Hindlimb muscle (tissue), 1 donor: ENCODE data around the gene STARD7. TPM values are rescaled to one million over a fixed set of nuclear protein-coding genes. Genes with fewer than 3 reads are reported as not detected.
A peak's percentile ranks its signal among the peaks of the same experiment; 100 is the strongest.
"Not testable (repeated sequence)": the region's sequence is repeated elsewhere in the genome, so short reads cannot be mapped to it uniquely, and the experiment has no call there.

Experiments
- DNase-seq: peaks from one replicate; pipeline ENCODE4 v3.0.0-alpha.2; 2013
- polyA plus RNA-seq: library from polyadenylated mRNA; unstranded; fragments of 120-200 nt; gene quantifications from one replicate; pipeline ENCODE4 v1.2.1, GENCODE V29; 2013; ENCODE audit not compliant: insufficient read length

The STARD7 gene, protein sequence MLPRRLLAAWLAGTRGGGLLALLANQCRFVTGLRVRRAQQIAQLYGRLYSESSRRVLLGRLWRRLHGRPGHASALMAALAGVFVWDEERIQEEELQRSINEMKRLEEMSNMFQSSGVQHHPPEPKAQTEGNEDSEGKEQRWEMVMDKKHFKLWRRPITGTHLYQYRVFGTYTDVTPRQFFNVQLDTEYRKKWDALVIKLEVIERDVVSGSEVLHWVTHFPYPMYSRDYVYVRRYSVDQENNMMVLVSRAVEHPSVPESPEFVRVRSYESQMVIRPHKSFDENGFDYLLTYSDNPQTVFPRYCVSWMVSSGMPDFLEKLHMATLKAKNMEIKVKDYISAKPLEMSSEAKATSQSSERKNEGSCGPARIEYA
- 123 TPM for polyA plus RNA-seq

DNA sequence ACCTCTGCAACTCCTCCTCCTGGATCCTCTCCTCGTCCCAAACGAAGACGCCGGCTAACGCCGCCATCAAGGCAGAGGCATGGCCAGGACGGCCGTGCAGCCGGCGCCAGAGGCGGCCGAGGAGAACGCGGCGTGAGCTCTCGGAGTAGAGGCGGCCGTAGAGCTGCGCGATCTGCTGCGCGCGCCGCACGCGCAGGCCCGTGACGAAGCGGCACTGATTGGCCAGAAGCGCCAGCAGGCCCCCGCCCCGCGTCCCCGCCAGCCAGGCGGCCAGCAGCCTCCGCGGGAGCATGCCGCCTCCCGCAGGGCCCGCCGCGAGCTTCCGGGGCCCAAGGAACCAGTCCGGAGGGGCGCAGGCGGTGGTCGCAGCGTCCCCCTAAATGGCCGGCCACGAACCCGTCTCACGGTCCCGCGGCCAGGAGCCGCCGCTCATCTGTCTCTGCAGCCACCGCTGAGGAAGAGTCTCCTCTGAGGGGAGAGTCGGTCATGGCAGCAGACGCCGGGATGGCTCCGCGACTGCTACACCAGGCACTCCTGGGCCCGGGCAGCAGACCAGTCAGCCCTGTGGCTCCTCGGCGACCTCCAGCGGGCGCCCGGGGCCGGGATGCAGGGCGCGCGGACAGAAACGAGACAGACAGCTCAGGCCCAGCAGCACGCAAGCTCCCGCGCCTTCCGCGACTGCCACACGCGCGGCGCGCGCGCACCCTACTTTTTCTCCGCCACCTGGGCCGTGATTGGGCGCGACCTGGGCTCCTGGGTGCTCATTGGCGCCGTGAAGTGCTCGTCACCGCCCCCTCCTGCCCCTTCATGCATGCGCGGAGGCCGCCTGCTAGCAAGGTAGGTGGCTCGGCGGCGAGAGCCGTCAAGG is at the start of gene STARD7:
Gene STARD7, minus strand, starts transcription at position 685 of the 868 bp plus-strand sequence. Its CDS starts 393 bp downstream, at position 292.
- peak; percentile 98 for DNase-seq

DNA sequence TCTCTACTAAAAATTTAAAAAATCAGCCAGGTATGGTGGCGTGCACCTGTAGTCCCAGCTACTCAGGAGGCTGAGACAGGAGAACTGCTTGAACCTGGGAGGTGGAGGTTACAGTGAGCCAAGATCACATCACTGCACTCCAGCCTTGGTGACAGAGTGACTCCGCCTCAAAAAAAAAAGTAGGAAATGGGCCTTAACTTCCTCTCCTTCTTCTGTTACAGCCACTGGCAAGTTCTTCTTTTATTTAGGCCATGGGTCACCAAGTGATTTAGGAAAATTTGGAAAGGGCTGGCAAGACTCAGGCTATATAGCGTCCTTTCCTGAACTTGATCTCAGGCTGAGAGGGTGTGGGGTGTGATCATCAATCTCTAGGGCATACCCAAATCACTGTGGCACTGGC is 49.1 kb upstream of the STARD7 start:
- not testable (repeated sequence) for DNase-seq

DNA sequence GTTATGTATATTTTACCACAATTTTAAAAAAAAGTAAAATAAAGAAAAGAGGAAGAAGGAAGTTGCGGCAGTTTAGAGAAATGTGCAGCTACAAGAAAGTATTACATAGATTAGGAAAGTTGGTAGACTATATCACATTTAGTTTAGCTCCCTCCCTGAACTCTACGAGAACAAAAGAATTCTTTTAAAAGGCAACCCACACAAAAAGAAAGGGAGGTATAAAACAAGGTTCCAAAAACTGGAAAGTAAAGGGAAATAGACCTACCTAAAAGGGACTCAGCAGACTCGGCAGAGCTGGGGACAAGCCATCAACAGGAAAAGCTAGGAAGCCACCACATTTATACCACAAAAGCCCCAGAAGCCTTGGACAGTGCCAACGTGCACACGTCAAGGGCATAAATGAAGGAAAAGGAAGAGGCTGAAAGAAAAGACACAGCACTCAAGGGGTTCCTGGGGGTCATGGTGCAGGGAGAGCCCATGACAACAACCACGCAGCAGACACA is 48.0 kb upstream of the STARD7 start:
- DNase-seq: no peak

DNA sequence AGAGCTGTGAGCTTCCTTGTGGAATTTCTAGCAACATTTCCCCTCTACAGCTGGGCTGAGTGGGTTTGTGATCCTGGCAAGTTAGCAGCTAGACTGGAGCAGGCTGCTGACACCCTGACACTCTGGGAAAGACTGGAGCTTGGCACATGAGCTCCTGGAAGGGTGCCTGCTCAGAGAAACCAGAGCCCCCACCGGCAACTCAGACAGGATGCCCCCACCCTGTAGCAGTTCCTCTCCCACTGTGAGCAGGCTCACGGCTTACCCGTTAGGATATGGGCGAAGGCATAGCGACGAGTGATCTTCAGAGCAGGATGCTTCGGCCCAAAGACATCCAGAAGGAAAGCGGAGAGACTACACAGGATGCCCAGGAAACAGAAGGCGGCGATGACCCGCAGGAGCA is 45.9 kb upstream of the STARD7 start:
- no peak for DNase-seq

DNA sequence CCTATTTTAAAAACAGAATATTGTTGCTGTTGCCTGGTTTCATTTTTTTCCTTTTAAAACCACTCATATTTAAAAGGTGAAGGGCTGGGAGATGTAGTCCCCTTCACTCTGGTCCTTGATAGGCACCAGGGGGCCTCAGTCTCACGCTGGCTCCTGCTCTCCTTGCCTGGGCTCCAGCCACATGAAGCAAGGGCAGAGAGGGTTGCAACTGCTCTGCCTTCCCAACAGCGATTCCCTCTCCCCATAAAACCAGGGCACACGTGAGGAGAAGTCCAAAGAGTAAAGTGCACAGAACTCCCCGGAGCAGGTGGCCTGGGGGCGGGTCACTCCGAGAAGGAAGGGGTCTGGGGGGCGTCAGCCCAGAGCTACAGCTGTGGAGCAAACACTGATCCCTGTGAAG is 44.4 kb upstream of the STARD7 start:
- no peak for DNase-seq

DNA sequence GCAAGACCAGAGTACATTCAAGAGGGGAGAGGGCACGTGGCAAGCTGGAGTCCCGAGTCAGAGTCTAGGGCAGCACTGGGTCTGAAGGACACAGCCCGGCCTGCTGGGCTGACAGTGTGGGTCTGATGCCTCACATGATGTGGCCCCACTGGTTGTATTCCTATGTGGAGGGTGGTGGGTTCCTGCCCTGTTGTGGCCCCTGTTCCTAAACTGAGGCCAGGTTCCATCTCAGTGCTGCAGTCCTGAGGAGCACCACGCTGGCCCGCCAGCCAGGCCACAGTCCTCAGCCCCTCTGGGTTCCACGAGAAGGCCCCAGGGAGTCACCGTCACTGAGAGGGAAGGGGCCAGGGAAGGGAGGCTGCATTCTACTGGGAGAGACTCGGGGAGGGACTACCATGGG is 43.9 kb upstream of the STARD7 start:
- no peak for DNase-seq

DNA sequence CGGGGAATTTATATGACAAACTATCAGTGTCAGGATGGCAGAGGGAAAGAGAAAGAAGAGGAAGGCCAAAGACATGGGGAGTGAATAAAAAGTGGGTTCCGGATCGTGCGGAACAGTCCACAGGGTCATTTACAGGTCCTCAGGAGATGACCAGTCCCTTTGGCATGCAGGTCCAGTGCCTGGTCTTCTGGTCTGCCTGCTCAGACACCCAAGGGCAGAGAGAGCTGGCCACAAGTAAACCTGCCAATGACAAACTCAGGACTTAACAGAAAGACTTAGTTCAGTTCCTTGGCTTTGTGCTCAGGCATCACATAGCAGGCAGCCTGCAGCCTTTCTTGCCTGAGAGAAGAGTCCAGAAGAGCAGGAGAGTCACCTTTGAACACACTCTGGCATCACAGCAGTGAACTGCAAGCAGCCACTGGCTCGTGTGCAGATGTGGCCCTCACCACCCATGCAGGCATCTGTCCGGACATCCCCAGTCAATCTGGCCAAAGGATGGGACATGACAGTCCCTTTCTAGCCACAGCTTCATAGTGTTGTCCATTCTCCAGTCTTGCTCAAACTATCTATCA is 43.2 kb upstream of the STARD7 start:
- no peak for DNase-seq

DNA sequence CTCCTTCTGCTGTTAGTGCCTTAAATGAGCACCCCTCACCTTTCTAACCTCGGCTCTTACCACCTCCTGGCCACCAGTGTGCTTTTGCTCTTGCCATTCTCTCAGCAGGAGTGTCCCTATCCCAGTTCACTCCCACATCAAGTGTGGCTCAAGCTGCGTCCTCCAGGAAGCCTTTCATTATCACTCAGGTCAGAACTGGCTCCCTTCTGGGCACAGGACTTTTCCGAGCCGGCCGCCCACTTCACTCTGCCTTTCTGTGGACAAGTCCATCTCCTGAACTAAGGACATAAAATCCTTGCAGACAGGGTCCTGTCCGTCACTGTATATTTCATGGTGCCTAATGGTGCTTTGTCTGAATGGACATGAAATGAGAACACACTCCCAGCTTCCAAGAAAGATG is 41.6 kb upstream of the STARD7 start:
- DNase-seq: no peak

DNA sequence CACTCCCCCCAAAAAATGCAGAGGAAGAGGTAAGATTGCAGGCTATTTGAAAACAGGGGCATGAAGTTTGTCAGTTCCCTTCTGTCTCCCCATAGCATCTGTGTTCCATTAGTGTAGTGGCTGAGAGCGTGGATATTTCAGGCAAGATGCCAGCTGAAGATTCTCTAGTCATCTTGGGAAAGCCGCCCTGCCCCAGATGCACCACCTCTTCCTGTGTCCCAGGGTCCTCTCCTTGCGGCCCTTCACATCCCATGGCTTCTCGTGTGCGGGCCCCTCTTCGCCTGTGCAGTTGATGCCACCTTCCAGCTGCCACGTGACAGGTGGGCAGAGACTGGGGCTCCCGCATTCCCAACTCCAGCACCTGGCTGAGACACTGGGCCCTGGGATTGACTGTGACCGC is 41.0 kb upstream of the STARD7 start:
- peak; percentile 63 for DNase-seq

DNA sequence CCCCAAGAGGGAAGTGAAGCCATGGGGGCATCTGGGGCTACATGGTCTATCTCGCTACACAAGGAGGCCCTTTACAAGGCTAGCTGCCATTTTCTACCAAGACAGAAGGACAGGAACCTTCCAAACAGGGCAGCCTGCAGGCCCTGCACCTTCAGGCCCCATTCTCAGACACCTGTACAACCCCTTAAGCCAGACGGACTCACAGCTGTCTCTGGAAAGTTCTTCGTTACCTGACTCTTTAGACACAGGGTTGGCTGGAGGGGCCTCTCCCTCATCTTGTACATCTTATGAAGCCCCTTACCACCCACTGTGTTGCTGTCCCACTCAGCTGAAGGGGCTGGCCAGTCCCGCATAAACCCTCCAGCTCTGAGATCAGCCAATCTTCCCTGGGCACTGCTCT is 40.0 kb upstream of the STARD7 start:
- no peak for DNase-seq

DNA sequence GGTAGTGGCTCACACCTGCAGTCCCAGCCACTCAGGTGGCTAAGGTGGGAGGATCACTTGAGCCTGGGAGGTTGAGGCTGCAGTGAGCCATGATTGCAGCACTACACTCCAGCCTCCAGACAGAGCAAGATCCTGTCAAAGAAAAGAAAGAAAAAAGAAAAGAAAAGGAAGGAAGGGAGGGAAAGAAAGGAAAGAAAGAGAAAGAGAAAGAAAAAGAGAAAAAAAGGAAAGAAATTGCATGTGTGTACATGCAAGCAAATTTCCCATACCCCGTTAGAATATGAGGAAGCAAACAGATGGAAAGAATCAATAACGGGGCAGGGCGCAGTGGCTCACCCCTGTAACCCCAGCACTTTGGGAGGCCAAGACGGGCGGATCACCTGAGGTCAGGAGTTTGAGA is 39.3 kb upstream of the STARD7 start:
- no peak for DNase-seq

DNA sequence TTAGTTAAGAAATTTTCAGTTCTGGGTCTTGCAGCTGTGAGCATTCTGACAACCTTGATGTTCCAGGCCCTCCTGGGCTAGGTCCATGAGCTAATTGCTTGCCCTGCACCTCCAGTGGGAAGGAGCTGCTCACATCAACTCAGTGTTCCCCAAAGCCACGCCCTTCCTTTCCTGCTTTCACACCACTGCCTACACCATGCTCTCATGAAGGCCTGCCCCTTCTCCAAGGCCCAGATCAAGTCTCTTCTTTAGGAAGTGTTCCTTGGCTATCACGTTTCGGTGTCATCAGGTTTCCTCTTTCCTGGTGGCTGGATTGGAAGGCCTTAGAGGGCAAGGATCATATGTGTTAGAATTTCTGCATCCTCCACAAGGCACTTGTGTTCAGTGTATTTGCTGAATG is 38.4 kb upstream of the STARD7 start:
- DNase-seq: no peak

DNA sequence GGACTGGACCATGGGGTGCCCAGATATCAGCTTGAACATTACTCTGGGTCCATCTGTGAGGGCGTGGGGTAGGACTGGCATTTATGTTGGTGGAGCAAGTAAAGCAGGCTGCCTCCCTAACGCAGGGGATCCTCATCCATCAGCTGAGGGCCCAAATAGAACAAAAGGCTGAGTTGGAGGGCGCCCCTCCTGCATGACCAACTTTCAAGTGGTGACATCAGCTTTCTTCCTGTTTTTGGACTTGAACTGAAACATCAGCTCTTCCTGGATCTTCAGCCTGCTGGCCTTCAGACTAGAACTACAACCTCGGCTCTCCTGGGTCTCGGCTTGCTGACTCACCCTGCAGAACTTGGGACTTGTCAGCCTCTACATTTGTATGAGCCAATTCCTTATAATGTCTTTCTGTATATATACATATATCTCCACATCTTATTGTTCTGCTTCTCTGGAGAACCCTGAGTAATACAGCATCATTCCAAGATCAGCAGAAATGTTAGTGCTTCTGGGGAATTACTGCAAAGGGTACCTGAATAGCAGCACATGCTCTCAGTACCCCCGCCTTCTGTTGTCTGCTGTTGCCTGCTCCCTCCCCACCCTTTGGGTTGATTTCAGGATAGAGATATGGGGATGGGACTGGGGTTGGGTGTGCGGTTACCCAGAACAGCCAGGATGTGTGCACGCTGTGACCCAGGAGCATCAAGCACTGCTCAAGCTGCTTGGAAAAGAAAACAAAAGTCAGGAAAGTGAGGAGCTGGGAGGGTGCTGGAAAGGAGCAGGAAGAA is 37.2 kb upstream of the STARD7 start:
- no peak for DNase-seq

DNA sequence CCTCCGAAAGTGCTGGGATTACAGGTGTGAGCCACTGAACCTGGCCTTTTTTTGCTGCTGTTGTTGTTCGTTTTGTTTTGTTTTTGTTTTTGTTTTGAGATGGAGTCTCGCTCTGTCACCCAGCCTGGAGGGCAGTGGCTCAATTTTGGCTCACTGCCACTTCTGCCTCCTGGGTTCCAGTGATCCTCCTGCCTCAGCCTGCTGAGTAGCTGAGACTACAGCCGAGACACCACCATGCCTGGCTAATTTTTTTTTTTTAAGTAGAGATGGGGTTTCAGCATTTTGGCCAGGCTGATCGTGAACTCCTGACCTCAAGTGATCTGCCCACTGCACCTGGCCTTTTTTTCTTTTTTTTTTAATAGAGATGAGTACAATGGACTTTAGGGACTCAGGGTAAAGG is 35.2 kb upstream of the STARD7 start:
- no peak for DNase-seq

DNA sequence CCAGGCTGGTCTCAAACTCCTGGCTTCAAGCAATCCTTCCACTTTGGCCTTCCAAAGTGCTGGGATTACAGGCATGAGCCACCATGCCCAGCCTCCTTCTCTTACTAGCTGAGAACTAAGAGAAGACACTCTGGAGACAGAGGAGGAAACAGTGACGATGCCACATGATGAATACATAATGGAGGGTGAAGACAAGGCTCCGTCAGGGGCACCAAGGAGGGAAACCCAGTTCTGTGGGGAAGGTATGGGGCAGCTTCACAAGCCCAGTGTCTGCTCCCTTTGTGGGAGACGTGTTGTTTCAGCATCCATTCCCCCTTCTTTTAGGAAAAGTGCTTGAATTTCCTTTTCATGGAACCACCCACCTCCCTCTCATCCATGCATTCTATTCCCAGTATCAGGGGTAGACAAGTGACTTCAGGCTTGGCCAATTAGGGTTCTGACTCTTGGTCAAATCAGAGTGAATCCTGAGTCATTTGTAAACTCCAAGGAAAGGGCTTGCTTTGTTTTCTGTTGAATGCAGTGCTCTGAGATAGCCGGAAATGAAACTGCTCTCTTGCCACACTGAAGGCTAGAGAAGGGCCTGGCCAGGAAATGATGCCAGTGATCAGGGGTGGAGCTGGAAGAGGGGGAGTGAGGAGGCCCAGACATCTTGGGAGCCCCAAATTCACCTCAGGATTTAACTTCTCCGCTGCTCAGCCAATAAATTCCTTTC is 33.4 kb upstream of the STARD7 start:
- no peak for DNase-seq

DNA sequence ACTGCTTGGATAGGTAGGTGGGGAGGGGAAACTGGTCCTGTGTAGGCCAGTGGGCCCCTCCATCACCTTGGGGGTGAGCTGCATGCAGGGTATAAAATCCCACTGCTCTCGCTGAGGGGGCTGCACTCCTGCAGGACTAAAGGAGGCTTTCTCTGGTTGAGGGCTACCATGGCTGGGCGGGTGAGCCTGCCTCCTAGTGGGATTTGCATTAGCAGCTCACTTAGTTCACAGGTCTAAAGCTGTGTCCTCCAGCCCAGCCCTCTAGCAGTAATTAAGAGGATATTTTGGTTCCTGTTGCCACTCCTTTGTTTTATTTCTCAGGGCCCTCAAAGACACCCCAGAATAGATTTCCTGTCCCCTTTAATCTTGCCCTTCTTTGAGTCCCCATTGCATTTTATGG is 32.6 kb upstream of the STARD7 start:
- no peak for DNase-seq

DNA sequence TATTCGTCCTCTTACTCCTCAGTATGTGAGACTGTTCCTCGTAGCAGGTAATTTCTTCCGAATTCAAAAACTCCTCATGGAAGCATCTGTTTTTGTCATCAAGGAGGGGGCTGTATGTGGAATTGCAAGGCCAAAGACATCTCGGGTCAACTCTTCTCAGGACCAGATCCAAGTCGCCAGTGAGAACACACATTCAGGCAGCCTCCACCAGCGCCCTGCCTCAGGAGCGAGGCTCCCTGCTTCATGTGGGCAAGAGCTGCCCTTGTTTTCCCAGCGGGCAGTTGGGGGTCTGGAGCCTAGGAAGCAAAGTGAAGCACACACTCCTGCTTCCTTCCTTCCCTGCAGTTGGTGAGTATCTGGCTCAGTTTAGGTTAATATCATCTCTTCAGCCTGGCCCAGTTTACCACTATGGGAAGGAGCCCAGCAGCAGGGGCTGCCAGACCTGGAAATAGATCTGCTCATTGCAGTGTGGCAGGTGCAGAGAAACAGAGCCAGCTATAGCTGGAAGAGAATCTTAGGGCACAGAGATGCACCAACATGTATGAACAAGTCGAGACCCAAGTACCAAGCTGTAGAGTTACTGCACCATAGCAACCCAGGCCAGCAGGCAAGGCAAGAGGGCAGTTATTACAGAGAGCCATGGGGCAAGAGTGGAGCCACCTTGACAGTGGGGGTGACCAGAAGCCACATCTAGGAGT is 31.9 kb upstream of the STARD7 start:
- DNase-seq: no peak

DNA sequence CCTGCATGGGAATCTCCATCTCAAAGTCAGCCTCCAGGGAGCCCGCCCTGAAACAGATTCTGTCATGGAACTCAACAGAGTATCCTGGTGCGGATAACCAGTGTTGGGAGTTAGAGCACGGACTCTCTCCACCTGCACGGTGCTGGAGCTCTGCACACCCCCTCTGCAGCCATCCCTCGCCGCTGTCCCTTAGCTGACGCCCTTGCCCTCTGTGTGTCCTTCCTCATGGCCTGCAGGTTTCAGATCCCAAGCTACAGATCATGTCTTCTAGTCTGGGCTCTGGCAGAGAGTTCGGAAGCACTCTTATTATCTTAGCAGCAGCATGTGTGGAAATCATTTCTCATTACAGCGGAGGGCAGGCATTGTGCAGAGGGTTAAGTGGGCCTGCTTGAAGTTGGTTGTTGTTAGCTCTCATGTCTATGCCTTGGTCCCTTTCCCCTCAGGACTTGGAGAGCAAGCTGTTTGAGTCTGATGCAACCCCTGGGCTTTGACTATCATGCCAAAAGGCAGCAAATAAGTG is 31.2 kb upstream of the STARD7 start:
- DNase-seq: no peak

DNA sequence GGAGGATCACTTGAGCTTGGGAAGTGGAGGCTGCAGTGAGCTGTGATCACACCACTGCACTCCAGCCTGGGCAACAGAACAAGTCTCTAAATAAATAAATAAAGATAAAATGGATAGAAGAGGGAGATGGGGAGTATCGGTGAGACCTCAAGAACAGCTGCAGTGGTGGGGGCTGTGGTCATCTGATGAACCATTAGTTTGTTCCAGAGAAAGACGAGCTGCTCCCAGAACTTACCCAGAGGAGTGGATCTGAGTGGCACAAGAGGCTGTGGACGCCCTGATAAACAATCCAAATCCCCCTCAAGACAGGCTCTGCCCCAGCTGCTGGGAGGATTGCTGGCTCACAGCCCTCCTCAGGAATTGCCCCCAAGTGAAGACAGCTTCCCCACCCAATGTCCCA is 30.5 kb upstream of the STARD7 start:
- no peak for DNase-seq

DNA sequence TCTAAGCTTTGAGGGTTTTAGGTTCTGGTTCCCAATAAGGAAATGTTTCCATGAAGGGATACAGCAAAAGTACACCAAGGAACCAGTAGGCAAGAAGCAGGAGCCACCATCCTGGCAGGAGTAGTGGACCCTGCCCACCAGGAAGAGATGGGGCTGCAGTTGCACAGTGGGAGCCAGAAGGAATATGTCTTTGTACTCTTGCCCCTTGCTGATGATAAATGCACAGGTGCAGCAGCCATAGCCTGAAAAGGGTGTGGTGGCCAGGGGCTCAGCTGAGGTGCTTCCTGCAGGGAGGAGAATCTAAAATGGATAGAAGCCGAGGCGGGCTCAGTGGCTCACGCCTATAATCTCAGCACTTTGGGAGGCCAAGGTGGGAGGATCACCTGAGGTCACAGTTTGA is 29.6 kb upstream of the STARD7 start:
- no peak for DNase-seq

DNA sequence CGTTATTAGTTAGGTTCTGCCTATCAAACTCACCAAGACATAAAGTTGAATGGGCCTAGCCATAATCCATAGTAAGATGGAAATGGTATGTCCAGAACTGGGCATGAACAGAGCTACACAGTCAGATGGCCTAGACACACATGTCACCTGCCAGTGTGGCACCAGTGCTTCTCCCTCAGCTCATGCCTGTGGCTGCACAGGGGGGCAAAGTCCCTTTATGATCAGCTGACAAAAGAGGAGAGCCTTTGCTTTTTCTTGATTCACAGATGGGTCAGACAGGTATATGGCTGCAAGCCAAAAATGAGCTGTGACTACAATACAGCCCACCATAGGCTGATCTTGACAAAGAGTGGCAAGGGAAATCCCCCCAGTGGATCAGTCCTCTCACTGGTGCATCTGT is 28.3 kb upstream of the STARD7 start:
- no peak for DNase-seq
